Activated T-helper 1 cell treated with anti-CD3 and anti-CD28 coated beads, Interleukin-2, amount 50 U/mL, for 16 hours (primary cell): ENCODE results near the gene SLC4A3.

Source experiments
- DNase-seq, 2 donors: peaks; one replicate each; pipeline ENCODE4 v3.0.0-alpha.2; 2020; ENCODE audit warnings: low read depth in 1 of 2, low spot score in 1 of 2

The SLC4A3 gene

DNA sequence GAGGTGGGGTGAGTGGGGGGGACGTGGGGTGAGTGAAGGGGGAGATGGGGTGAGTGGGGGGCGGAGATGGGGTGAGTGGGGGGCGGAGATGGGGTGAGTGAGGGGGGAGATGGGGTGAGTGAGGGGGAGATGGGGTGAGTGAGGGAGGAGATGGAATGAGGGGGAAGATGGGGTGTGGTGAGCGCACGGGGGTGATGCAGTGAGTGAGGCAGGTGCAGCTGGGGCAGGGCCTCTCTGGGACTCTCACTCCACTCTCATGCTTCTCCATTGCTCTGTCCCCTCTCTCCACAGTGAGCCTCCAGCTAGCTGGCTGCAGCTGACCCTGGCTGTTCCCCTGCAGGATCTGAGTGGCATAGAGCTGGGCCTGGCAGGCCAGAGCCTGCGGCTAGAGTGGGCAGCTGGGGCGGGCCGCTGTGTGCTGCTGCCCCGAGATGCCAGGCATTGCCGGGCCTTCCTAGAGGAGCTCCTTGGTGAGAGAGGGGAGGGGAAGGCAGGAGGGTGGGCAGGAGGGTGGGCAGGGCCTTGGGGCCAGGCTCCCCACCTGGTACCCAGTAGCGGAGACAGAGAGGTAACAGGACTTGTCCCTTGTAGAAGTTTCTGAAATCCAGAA is 13.9 kb upstream of the SLC4A3 start:
- DNase-seq = no peak

DNA sequence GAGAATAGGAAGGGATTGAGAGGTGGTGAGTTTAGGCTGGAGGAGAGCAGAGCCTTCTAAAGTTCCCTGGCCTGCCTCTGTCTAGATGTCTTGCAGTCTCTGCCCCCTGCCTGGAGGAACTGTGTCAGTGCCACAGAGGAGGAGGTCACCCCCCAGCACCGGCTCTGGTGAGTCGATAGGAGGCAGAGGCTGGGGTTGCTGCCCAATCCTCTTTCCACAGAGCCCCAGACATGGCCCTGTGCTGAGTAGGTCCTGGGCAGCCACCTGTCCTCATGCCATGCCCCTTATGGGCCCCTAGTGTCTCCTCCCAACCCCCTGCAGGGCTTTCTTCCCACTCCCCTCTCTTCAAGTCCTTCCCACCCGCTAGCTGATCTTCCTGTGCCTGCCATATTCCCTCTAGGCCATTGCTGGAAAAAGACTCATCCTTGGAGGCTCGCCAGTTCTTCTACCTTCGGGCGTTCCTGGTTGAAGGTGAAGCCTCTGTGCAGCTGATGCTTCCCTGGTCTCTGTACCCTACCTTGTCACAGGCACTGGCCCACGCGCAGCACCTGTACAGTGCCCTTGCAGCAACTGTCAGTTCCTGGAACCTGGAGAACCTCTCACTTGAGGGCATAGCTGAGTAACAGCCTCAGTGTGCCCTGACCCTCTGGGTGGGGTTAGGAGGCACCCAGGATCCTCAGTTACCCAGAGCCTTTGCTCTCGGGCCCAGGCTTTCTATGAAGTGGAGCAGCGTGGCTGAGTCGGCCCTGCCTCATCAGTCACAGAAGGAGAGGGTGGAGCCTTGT is 13.2 kb upstream of the SLC4A3 start:
- DNase-seq = no peak

DNA sequence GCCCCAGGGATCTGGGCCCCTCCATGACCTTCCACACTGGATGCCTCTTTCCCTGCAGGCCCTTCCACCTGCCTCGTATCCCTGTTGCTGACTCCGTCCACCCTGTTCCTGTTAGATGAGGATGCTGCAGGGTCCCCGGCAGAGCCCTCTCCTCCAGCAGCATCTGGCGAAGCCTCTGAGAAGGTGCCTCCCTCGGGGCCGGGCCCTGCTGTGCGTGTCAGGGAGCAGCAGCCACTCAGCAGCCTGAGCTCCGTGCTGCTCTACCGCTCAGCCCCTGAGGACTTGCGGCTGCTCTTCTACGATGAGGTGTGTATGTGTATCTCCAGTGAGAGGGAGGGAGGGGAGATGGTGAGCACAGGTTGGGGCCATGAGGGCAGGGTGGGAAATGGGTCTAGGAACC is 12.4 kb upstream of the SLC4A3 start:
- no peak for DNase-seq

DNA sequence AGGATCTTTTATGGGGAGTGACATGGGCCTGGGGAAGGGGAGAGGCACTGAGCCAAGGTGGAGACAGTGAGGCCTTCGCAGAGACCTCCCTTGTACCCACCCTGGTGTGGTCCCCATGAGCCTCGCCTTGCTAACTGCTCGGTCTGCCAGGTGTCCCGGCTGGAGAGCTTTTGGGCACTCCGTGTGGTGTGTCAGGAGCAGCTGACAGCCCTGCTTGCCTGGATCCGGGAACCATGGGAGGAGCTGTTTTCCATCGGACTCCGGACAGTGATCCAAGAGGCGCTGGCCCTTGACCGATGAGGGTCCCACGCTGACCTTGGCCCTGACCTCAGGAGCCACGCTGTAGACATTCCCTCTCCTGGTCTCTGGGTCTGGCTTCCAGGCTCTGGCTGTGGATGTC is 11.5 kb upstream of the SLC4A3 start:
- no peak for DNase-seq

DNA sequence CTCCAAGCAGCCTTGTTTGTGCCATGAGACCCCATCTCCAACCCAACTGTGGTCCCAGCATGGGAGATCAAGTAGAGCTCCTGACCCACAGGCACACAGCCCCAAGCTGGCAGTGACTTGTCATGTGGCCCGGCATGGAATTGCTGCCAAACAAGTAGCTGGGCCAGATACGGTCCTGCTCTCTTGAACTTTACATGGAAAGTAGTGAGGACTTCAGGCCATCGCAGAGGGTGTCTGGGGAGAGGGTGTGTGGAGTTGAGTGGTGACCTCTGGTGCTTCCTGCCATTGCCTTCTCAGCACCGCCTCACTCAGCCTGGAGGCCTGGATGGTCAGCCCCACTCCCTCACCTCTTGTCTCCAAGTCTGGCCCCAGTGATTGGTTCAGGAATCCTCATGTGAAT is 10.9 kb upstream of the SLC4A3 start:
- no peak for DNase-seq

DNA sequence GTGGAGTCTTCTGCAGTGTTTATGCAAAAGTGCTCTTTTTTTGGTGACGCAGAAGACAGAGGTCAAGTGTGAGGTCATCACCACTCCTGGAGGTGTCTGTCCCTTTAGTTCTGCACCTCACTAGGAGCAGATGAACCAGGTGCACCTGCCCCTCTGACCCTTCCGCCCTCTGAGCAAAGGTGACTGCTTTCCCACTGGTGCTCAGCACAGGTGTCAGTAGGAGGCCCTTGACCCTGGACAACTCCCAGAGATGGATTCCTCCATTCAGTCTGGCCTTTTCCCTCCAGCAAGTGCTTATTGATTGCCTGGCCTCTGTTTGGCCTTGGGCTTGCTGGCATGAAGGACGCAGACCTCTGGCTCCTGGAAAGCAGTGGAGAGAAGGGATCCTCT is 8.7 kb upstream of the SLC4A3 start:
- DNase-seq = no peak

DNA sequence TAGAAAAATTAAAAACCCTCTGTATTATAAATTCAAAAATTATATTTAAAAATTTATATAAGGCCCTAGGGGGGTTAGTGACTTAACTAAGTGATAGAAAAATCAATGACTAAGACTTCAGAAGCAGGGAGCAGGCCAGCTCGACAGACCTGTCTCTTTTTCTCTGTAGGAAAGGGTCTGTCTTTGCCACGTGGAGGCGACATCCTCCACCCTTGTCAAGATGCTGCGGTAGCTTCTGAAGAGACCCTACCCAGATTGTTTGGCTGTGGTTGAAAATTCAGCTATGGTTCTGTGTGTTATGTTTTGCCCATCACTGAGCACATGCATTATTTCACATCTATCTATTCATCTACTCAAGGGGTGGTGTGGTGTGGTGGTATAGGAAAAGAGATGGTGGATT is 8.2 kb upstream of the SLC4A3 start:
- DNase-seq = no peak

DNA sequence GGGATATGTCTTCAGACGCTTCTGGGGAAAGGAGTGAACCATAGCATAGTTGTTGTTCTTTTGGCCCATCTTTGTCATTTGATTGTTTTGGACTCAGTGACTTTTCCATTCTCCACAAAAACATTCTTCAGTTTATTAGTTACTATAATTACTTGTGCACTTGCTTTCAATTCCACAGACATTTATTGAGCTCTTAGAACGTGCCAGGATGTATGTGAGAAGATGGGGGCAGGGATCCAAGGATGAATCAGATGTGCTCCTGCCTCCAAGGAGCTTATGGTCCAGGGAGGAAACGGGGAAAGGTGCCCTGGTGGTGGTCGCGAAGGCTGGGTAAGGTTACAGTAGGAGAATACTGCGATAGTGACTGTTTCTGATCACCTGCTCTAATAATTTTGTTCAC is 6.9 kb upstream of the SLC4A3 start:
- no peak for DNase-seq

DNA sequence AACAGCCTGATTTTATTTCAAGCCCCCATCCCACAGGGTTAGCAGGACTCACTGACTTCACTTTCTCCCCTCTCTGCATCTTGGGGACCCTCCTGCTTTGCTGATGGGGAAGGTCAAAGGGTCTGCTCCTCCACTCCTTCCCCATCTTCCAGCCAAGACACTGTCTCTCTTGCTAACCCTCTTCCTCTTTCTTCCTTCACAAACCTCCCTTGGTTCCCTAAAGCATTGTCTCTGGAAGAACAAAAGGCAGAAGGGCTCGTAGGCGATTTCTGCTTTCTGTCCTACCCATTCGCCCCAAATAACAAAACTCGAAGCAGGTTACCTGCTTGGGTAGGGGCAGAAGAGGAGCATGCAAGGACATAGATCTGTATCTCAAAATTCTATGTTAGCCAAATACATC is 5.5 kb upstream of the SLC4A3 start:
- DNase-seq = no peak

DNA sequence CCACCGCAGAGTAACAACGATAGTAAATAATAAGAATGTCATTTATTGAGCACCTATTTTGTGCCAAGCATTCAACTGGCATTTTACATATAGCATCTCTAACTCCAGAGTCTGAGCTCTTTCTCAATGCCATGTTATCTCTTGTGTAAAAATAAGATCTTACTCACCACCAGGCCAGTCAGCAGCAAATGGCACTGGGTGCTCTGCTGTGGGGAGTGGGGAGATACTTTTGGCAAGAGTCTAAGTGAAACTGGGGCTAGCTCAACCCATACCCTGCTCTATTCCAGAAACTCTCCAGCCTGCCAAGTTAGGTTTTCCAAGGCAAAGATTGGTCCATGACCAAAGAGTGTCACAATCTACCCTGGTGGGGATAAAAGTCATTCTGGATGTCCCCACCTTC is 5.0 kb upstream of the SLC4A3 start:
- DNase-seq = no peak

DNA sequence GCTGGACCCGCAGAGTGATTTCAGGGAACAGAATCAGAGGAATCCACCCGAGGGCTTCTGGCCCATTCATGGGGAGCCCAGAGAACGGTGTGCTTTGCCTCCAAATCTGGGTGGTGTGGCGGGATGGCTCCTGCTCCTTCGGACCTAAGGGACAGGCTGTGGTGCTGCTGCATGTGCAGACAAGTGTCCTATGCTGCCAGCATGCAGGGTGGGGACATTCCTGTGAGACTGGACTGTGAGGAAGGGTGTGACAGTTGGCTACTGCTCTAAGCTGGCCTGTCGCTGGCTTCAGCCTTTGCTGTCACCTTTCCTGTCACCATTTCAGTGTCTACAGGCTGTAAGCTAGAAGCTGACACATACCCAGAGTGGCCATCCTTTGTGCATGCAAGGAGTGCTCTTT is 2.9 kb upstream of the SLC4A3 start:
- DNase-seq = no peak

DNA sequence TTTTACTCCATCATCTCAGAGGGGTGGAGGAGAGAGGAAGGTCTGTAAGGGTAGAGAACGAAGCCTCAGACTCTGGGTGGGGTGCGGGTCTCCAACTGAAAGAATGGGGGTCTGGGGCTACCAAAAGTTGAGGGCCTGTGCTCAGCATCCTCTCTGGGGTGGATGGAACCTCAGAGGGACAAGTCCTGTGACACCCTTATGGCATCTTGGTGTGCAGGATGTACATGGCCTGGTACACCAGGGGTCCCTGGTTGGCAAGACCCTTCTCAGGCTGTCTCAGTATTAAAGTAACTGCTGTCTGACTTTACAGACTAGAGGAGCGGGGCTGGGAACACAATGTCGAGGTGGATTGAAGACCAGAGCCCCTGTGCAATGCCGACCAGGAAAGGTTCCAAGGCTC is 2.3 kb upstream of the SLC4A3 start:
- no peak for DNase-seq

DNA sequence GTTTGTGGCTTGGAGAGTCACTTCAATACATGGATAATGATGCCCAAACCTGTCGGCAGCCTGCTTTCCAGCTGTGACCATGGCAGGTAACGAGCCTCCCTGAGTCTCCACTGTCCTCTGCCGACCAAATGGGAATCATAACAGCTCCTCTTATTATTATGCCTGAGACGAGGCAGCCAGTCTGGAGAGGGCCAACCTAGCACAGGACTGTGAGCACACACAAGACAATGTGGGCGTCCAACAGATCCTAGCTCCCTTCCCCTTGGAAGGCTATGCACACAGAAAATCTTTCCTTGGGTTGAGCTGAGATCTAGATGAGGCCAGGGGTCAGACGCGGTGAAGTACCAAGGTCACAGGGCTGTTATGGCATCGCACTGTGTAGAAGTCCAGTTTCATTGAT is 890 bp upstream of the SLC4A3 start:
- DNase-seq = no peak

DNA sequence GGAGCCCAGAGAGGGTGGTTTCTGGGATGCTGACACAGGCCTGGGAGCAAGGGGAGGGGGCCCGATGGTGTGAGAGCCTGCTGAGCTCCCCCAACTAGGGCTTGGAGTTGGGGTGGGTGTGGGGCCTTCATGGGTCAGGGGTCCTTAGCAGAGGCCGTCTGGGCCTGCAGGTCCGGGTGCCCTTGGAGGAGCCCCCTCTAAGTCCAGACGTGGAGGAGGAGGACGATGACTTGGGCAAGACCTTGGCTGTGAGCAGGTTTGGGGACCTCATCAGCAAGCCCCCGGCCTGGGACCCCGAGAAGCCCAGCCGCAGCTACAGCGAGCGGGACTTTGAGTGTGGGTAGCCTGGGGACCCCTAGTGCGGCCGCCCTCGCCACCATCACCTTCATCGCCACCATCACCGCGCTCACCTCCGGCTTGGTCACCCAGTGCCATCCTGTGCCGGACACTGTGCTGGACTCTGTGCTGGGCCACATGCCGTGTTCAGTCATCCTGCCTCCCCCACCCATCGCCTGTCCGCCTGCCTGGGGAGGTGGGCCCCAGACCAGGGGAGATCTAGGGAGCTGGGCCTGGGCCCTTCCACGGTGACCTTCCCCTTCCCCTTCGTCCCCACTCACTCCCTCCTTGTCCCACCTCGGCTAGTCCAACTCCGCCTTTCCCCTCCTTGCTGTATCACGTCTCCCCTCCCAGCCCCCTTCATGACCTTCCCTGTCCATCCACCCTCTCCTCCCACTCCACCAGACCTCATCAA is 980 bp downstream of the SLC4A3 start:
- DNase-seq = no peak

DNA sequence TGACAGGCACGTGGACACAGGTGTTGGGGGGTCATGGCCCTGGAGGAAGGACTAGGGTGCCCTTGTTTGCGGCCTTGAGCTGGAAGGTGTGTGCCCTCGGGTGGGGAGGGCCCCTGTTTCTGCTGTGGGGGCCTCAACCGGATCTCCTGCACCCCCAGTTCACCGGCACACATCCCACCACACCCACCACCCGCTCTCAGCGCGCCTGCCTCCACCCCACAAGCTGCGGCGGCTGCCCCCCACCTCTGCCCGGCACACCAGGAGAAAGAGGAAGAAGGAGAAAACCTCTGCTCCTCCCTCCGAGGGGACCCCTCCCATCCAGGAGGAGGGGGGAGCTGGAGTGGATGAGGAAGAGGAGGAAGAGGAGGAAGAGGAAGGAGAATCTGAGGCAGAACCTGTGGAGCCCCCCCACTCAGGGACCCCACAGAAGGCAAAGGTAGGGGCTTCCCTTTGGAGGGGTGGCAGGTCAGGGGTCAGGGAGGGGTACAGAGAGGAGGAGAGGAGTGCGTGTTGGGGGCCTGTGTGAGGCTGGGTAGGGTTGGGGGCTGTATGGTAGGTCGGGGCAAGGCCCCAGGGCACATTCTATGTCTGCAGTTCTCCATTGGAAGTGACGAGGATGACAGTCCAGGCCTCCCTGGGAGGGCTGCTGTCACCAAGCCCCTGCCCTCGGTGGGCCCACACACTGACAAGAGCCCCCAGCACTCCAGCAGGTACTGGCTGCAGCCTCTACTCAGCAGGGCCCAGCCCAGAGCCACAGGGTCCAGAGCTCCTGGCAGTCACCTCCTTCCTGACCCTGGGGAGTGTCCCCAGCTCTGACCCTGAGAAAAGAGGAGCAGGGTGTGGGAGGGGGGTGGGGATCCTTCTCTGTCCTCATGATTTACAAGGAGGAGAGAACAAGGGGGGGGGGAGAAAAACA is 1.8 kb downstream of the SLC4A3 start:
- no peak for DNase-seq

DNA sequence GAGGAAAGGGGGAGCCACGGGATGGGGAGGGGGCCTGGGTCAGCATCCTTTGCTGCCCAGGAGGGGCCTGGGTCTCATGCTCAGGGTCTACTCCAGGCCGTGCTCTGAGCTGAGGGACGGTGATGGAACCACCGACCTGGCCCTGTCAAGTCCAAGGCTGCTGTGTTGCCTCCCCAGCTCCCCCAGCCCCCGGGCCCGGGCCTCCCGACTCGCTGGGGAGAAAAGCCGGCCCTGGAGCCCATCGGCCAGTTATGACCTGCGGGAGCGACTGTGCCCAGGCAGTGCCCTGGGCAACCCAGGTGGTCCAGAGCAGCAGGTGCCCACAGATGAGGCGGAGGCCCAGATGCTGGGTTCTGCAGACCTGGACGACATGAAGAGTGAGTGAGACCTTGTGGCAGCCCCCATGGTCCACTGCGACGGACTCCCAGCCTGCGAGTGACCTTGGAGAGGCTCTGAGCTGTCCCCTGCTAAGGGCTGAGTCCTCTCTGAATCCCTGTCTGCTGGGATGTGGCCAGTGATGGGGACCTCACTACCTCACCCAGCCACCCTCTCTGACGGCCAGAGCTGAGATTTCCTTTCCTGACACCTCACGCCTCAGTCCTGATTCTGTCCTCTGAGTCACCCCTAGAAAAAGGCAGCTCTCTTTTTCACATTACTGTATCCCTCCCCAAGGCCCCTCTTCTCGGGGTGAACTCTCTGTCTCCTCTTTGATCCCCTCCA is 2.7 kb downstream of the SLC4A3 start:
- DNase-seq = no peak

DNA sequence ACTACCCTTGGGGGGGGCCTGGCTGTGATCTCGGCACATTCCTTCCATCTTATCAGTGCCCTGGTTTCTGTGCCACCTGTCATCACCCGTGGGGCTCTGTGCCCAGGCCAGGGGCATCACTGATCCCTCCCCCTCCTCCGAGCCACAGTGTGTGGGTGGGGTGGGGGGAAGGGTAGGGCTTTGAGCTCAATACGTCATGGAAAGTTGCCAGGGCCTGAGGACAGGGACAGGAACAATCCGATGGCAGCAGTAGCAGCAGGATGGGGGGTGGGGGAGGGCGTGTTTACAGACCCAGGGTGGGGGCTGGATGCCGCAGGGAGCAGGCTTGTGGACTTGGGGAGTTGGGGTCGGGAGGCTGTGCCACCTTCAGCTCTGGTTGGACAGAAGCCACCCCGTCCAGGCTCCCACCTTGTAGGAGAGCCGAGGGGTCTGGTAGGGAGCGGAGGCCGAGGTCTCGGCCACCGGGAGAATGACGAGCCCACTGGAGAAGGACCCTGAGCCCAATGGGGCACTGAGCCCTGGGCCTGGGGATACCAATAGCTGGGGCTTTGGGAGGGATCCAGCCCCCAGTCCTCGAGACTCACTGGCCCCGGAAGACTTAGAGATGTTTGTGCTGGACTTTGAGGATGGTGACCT is 3.5 kb downstream of the SLC4A3 start:
- DNase-seq = no peak

DNA sequence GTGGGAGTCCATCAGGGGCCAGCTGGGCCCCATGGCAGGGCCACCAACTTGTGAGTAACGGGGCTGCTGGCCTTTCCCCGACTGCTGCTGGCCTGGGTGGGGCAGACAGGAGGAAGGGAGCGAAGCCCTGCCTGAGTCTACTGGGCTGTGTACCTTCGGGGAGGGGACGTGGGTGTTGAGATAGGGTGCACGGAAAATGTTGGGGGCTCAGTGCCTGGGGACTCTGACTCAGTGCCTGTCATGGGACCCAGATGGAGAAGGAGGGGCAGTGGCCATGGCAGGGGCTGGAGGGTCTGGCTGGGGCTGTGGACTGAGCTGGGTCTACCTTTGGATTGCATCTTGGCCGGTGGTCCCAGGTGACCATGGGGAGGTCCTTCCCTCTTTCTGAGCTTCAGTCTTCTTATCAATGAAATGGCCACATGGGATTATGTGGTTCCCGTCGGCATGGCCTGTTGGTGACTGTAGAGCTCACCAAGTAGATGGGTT is 4.0 kb downstream of the SLC4A3 start:
- no peak for DNase-seq

DNA sequence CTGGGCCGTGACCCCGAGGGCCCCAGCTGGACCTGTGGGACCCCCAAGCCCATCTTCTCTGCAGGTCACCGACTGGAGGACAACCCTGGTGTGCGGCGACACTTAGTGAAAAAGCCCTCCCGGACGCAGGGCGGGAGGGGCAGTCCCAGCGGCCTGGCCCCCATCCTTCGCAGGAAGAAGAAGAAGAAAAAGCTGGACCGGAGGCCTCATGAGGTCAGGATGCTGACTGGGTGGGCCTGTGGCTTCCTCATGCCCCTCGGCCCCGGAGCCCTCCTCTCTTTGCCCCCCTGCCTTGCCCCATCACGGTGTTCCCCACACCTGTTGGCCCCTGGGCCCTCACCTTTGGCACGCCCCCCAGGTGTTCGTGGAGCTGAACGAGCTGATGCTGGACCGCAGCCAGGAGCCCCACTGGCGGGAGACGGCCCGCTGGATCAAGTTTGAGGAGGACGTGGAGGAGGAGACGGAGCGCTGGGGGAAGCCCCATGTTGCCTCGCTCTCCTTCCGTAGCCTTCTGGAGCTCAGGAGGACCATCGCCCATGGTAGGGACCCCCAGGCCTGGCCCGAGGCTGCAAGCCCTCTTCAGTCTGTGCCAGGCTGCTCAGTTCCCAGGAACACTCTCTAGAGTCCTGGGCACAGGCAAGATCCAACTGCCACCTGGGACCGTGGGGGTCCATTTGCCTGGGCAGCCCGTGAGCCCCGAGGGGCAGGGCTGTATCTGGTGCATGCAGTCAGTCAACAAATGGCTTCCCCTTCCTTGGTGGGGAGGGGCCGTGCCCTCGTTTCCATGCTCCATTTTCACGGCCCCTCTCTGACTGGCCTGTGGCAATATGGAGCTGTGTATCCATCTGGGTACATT is 4.7 kb downstream of the SLC4A3 start:
- no peak for DNase-seq
